HG03521 (cell line): ENCODE results near the gene MBP.

Experiments used
- ATAC-seq: cut with Tn5 transposase; IDR thresholded peaks from one replicate; pipeline ENCODE4 v1.9.1; 2021; ENCODE audit warnings: mild to moderate bottlenecking, moderate library complexity; ENCODE audit not compliant: unreplicated experiment

MBP gene

DNA sequence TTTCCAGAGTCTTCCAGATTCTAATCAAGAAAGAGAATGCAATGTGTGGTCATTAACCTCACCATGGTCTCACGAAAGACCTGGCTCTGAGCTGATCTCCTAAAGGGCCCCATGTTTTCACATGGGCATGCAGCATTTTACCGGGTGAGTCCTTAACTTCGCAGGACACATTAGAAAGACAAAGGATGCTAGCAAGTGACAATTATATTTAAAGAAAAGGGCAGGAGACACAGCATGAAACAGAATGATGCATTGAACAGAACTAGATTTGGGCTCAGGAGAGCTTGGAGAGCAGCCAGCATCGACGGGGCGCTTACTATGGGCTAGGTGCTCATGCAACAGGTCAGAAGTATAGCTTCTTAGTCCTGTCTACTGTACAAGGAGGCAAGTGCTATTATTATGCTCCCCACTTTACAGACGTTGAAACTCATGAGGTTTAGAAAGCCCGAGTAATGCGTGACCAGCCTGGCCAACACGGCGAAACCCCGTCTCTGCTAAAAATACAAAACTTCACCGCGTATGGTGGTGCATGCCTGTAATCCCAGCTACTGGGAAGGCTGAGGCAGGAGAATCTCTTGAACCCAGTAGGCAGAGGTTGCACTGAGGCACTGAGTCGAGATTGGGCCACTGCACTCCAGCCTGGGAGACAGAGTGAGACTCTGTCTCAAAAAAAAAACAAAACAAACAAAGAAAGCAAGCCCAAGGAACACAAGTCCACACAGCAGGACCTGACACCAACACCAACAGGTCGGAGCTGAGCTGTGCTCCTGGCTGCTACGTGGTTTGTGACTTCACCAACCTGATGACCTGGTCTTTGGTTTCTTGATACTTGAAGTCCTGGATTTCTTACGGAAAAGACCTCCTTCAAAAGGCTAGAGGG lies 16.1 kb downstream of the MBP start:
- no peak for ATAC-seq

DNA sequence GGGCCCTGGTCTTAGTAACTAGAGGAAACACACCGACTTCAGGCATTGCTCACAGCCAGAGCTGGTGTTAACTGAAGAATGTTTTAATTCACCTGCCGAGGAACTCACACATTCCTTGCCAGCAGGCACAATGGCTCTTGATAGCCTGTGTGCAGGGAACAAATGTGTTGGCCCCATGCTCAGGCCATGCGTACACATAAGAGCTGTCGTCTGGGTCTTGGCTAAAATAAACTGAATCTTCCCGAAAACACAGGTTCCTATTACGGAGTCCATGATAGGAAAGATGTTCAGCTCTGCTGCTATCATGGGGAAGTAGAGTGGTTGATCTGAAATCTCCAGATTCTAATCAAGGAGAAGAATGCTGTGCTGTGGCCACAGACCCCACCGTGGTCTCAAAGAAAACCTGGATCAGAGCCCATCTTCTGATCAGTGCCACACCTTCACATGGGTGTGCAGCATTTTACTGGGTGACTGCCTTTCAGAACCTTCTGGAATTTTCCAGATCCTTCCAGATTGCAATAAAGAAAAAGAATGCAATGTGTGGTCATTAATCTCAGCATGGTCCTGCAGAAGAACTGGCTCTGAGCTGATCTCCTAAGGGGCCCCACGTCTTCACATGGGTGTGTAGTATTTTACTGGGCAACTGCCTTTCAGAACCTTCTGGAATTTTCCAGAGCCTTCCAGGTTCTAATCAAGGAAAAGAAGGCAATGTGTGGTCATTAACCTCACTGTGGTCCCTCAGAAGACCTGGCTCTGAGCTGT lies 17.2 kb downstream of the MBP start:
- no peak for ATAC-seq

DNA sequence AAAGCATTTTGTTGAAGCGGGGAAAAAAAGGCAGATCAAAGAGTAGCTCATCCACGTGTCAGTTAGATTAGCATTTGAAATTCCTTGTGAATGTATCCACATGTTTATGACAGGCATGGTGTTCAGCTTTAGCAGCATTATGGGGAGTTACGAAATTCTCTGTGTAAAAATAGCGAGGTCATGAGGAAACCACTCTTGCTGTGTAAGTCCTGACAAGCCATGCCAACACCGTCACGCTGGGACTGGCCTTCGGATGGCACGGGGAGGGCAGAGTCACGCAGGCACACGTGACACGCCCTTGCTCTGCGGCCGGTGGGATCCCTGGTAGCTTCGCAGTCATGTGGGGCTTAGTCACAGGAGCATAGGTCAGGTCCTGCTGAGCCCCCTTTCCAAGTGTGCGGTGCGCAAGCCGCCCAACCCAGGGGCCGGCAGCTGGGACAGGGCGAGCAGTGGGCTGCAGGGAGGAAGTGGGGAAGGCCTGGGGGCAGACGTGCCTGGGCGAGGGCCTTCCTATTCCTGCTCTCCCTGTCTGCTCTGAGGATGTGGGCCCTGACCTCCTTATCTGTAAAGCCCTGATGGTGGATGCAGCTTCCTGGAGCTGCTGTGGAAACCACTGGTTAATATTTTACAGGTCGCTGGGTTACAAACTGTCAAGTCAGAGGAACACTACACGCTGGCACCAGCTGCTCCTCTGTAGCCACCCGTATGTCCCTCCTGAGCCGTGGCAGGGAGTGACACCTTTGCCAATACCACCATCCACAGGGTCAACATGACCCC lies 18.0 kb downstream of the MBP start:
- peak; percentile 68 for ATAC-seq

DNA sequence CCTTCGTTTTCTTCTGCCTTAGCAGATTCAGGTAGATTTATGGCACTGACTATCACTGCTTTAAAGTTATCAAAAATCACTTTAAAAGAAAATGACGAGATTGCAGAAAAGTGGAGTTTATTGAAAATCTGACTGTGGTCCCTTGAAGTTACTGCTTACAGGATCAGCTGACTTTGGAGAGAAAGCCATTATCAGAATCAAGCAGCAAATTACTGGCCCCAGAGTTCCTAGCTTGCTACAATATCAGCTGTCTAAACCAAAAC lies 18.5 kb downstream of the MBP start:
- no peak for ATAC-seq

DNA sequence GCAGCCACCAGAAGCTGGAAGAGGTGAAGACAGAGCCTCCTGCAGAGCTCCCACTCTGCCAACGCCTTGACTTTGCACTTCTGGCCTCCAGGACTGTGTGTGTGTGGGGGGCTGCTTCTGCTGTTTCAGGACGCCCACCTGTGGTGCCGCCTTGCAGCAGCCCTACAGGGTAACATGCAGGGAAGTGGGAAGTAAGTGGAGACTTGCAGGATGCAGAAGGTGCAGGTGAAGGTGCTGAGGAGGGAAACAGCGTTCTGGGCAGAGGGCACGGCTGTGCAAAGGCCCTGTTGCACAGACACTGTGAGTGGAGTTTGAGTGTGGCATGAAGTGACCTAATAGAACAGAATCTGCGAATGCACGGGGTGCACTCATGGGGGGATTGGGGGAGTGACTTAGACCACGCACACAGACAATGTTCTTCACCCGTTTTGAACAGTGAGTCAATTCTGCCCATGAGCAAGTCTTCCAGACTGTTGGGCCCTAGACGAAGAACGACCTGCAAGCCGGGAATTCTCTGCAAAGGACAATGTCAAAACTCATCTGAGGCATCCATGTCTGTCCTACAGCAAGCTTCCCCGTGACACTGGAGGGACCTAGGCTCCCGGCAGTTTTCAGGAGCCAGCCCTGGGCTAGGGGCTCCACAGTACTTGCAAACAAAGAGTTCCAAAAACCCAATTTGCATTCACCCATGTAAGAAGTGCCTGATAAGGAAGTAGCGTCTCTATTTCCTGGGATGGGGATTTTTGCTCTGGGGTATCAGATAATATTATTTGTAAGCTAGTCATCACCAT lies 19.0 kb downstream of the MBP start:
- ATAC-seq: no peak

DNA sequence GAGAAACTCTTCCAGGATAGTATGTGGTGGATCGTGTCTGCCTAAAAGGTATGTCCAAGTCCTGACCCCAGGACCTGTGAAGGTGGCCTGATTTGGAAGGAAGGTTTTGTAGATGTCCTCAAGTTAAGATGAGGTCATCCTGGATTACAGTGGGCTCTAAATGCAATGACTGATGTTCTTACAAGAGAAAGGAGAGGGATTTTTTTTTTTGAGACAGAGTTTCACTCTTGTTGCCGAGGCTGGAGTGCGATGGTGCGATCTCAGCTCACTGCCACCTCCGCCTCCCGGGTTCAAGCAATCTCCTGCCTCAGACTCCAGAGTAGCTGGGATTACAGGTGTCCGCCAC lies 19.9 kb downstream of the MBP start:
- ATAC-seq: no peak

DNA sequence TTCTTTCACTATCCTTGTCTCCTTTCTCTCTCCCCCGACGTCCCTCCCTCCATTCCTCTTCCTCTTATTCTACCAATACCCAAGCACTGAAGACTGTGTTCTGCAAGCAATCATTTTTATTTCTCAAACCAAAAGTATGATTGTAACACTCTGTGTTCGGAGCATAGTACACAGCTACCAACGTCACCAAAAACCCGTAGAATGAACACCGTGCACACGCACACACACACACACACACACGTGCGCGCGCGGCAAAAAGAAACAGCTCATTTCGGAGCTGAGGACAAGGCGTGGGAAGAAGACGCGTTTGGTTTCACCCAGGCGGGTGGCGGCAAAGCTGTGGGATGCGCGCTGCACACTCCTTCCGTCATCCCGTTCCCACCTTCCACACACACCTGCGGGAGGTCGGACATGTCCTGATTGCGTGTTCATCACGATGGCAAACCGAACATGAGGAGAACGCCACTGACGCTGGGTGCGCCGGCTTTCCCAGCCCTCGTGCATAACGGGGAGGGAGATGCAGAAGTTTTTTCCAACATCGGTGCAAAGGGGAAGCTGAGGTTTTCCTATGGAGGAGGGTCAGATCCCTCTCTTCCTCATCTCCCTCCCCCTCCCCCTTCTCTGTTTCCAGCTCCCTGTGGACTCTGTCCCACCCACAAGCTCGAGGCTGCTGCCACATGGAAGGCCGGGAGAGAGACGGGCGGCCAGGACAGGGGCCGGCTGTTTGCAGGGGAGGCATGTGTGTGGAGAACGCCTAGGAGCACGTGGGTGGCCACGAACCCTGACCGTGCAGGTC lies 20.4 kb downstream of the MBP start:
- no peak for ATAC-seq

DNA sequence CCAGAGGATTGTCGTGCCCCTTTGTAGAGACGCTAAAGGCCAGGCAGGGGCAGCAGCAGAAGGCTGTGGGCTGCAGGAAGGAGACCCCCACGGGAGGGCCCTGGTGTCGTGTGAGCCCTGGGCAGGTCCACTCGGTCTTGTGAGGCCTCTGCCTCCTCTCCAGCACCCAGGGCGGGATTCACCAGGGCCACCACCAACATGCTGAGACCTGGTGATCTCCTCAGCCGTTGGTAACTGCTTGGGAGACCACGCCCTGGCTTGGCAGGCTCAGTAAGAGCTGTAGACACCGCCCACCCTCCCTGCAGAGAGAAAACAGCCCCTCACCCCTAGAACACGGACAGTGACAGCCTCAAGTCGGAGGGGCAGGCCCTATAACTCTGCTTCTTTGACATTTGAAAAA lies 21.1 kb downstream of the MBP start:
- no peak for ATAC-seq

DNA sequence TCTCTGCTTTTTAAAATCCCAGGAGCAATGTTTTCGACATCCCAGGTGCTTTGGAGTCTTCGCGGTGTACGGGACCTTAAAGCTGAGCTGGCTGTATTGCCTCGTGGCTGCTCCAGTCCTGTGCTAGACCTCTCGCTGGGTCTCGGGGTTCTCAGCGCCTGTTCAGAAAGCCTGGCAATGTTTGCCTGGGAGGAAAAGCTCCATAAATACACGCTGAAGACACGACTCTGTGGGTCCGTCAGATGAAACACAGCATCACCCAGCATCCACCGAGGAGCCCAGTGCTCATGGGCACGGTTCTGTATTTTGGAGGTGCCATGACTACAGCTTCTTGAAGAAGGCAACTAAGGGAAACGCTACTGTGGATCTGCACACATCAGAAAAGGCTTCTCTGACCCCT lies 21.6 kb downstream of the MBP start:
- no peak for ATAC-seq

DNA sequence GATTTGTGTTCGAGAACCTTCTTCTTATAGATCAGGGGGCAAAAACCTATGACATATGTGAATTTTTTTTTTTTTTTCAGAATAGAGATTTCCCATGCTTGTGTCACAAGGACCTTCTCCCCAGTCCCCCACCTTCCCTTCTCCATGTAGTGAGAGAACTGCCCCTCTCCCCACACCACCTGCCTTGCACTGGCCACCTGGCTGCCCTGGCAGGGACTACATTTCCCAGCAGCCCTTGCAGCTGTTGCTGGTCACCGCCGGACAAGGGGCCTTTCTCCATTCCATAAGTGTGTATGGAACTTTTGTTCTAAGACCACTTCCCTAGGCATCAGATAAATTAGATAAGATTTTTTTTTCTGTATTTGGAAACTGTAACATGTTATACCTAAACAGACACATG lies 22.2 kb downstream of the MBP start:
- no peak for ATAC-seq

DNA sequence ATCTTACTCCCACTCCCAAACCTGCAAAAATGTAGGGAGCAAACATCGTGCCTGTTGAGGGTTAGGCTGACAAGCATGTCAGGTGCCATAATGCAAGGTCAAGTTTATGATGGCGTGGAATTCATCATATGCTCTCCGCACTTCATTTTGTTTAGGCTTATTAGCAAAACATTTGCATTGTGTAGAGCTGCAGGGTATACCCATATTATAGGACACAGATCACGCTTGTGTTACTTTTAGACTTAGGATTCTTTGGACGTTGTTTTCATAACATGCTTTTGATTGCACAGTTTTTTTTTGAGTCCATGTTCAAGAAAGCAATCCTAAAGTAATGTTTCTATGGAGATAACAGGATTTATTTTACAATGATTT lies 22.9 kb downstream of the MBP start:
- ATAC-seq: no peak

DNA sequence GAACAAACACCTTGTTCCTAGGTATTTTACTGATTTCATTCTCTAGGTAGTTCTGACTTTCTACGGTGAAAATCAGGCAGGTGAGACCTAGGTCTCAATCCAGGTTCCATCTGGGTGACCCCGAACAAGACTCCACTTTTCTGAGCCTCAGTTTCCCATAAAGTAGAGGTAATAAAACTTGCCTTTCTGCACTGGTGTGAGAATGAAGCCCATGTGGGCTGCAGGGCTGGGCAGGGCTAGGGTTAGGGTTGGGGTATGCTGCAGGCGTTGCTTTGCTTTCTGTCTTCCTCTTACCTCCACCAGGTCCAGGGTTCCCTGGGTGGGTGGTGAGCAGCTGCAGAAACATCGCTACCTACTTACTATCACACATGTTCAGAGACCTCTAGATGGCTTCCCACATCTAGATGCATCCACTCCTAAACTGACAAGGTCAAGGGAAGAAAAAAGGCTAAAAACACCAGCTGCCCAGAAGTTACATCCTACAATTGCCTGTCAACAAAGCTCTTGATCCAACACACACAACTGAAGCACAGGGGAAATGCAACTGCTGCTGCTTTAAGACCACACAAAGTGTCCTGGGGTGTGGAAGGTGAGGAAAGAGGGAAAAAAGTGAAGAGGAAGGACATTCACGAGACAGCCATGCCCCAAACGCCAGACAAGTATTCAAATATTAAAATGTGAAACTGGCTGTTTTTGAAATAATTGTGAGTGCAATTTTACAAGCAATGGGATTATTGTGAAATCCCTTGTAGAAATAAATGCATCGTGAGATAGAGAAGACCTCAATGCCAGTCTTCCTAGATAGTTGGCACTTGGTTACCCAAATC lies 23.5 kb downstream of the MBP start:
- no peak for ATAC-seq

DNA sequence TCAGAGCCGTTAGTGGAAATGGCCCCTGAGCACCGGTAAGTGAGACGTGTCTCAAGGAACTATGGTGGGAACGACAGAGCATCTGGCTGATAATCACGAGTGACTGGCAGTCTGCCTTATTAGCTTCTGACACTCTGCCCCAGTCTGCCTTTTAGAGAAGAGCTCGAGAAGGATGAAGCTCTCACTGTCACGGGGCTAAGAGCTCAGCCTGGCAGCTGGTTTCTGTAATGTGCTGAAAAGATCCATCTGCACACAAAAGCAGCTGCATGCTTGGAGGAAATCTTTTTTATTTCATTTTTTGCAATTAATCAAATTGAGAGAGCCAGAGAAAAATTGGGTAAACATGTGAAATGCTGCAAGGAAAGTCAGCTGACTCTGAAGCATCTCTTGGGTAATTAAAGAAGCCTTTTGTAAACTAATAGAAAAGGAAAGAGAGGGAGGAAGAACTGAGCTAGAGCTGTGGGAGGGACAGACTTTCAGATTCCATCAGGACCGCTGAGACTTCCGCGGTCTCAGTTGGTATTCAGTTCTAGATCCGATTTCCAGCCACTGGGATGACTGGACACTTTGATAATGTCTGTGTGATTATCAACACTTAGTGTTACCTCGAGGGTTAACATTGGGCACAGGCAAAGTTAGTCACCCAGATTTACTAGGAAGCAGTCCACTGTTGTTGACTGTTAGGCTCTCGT lies 24.4 kb downstream of the MBP start:
- ATAC-seq: peak; percentile 45

DNA sequence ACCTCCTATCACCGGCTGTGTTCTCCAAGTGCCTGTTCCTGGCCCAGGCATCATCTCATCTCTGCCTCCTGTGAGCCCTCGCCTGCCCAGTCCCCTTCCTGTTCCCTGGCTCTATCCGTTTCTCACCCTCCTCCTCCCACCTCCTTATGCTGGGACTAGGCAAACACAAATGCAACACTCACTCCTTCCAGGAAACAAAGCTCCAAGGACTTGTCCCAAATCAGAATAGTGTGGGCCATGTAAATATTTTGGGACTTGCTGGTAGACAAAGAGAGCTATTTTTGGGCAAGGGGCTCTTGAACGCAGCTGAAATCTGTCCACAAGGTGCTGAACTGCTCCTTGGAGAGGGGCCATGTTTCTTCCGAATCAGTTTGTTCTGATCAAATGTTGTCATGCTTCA lies 25.3 kb downstream of the MBP start:
- no peak for ATAC-seq

DNA sequence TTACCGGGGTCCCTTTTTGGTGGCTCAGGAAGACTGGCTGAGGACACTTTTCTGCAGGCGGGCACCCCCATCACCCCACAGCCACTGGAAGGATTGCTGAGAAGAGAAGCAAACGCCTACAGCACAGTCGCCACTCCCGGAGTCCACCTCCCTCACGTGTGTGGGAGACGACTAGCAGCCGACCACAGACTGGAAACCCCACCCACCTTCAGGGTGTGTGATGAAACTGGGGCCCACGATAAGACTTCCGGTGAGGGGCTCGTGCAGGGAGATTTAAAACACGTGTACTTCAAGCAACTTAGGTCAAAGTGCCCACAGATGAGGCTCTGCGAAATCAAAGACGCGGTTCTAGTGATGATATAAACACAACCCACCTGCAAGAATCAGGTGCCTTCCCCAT lies 26.3 kb downstream of the MBP start:
- ATAC-seq: no peak

DNA sequence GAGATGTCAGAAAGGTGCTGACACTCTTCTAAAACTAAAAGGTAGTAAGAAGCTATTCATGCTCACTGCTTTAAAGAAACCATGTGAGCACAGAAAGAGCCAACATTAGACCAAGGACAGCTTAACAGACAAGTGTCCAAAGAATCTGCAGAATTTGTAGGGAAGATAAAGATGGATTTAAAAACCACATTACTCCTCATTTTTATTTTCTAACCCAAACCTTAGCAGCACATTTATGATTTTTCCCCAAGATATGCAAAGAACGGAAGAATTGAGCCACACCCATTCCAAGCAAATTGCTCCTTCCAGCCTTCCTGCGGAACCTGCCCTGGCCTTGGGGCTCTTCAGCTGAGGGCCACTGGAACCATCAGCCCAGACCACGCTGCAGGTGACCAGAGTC lies 26.9 kb downstream of the MBP start:
- ATAC-seq: no peak

DNA sequence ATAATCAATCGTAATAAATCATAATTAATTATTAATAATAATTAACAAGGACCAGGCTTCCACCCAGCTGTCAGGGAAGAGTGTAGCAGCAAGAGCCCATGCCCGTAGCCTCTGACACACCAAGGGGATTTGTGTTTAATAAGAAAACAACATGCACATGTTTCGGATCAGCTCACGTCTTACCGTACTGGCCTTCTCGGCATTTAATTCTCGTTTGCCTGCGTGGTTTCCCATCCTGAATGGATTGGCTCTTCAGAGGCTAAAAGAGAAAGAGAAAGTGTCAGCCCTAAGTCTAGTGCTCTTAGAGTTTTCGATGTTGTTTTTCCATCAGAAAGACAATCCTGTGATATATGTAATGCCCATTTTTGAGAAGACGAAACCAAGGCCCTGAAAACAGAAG lies 27.6 kb downstream of the MBP start:
- ATAC-seq: no peak

DNA sequence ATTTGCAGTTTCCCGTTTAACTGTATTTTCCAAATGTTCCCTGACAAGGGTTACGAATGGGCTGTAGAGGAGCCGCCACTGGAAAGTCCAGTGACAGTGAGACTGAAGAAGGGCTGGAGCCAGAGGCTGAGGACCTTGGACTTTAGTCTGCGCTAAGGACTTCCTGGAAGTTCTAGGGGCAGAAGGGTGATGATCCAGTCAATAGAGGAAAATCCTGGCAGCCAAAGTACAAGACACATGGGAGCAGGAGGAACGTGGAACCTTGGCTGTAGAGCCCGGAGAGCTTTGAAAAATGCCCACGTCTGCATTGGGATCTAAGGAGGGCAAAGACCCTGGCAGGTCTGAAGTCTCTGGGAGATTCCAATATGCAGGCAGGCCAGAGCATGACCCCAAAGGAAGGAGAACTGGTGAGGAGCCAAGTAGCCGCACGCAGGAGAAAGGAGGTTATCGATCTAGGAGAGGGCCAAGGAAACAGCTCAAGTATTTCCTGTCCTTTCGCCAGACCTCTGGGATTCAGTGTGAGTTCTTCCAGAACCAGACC lies 28.5 kb downstream of the MBP start:
- ATAC-seq: no peak
